ENCODE results near the gene ASIC3.
A peak's percentile ranks its signal among the peaks of the same experiment; 100 is the strongest.

ASIC3 gene

DNA sequence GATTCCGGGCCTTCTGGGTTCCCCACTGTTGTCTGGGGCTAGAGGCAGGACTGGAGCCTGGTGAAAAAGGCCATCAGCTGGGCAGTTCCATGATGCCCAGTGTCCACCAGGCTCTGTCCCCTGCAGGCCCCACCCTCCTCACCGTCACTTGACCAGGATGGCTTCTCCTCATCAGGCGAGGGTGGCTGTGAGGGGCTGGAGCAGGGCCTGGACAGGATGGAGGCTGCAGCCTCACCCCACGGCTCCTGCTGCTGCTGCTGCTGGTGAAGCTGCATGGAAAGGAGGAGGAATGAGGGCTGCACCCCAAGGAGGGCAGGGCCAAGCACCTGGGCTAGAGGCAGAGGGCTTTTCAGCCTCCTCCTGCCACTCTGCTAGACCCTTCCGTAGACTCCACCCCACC is 32.4 kb upstream of the ASIC3 start:
- peaks cover 47% of the 10 kb centered on the region for H3K4me1 Mint-ChIP-seq
- no peak overlapping the region for H3K27ac Mint-ChIP-seq
- TF ChIP-seq CTCF (IDR thresholded peaks at IDR 0.05; ENCODE audit: unreplicated experiment in 3 of 3) = no peak
- H3K36me3 Mint-ChIP-seq (ENCODE audit: low read depth) = peaks cover 3% of the 10 kb centered on the region
- no peak overlapping the region for H3K4me3 Mint-ChIP-seq
- H3K9me3 Mint-ChIP-seq = no peaks in the 10 kb centered on the region
- H3K27me3 Mint-ChIP-seq (ENCODE audit: low read depth) = peaks cover 46% of the 10 kb centered on the region

GRCh38 chr7:151016505-151016904 is 31.8 kb upstream of the ASIC3 start:
- Mint-ChIP-seq H3K27ac (no peak overlapping the region), H3K4me3 (peak overlapping the region in 2 of 3 experiments; percentile 17 to 21), H3K9me3 (no peaks in the 10 kb centered on the region), H3K4me1 (peaks cover 45% of the 10 kb centered on the region), H3K27me3 (ENCODE audit: low read depth) (peaks cover 49% of the 10 kb centered on the region), H3K36me3 (ENCODE audit: low read depth) (peaks cover 3% of the 10 kb centered on the region)
- no peak for TF ChIP-seq CTCF (IDR thresholded peaks at IDR 0.05; ENCODE audit: unreplicated experiment in 3 of 3)

DNA sequence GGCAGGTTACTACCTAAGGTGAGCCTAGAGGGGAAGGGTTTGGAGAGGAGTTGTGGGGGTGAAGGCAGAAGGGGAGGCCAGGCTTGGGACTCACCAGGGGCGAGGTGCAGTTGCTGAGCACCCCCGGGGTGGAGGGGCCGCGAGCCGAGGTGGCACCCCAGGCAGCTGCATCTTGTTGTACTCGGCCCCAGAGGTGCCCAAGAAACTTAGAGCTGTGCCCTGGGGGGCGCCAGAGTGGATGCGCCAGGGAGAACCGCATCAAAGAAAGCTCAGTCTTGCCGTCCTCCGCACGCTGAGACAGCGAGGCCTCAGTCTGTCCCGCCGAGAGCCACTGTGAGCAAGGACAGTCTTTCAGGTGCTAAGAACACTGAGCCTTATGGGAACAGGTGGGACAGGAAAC is 31.4 kb upstream of the ASIC3 start:
- no peak for TF ChIP-seq CTCF (IDR thresholded peaks at IDR 0.05; ENCODE audit: unreplicated experiment in 3 of 3)
- Mint-ChIP-seq H3K4me1 (peaks cover 41% of the 10 kb centered on the region), H3K4me3 (peak overlapping the region in 2 of 3 experiments; percentile 82 to 84), H3K27ac (no peak overlapping the region), H3K27me3 (ENCODE audit: low read depth) (peaks cover 50% of the 10 kb centered on the region), H3K9me3 (no peaks in the 10 kb centered on the region), H3K36me3 (ENCODE audit: low read depth) (peaks cover 3% of the 10 kb centered on the region)

DNA sequence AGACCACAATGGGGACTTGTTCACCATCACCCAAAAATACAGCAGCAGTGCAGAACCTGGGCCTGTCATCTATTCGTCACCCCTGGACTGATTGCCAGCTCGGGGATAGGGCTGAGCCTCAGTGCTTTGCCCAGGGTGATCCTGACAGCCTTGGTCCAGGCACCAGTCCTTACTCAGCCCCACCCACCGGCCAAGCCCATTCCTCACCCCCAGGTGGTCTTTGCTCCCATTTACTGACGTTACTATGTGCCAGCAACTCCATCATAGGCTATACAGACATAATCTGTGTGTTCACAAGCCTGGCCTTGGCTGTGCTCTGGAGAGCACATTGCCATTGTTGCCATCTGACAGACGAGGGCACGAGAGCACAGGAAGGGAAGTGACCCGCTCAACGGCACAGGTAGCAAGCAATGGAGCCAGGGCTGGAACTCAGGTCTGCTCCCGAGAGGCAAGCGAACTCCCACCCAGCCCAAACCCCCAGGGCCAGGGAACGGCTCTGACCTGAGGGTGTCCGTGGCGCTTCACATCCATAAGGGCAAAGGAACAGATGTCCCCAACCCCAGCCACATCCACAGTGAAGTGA is 30.9 kb upstream of the ASIC3 start:
- peaks cover 3% of the 10 kb centered on the region for H3K36me3 Mint-ChIP-seq (ENCODE audit: low read depth)
- peak overlapping the region in 1 of 3 experiments; percentile 7 for H3K27ac Mint-ChIP-seq
- H3K4me3 Mint-ChIP-seq = peak overlapping the region; percentile 55 to 84 (median 82)
- no peaks in the 10 kb centered on the region for H3K9me3 Mint-ChIP-seq
- no peak for TF ChIP-seq CTCF (IDR thresholded peaks at IDR 0.05; ENCODE audit: unreplicated experiment in 3 of 3)
- H3K27me3 Mint-ChIP-seq (ENCODE audit: low read depth) = peaks cover 48% of the 10 kb centered on the region
- peaks cover 36% of the 10 kb centered on the region for H3K4me1 Mint-ChIP-seq

DNA sequence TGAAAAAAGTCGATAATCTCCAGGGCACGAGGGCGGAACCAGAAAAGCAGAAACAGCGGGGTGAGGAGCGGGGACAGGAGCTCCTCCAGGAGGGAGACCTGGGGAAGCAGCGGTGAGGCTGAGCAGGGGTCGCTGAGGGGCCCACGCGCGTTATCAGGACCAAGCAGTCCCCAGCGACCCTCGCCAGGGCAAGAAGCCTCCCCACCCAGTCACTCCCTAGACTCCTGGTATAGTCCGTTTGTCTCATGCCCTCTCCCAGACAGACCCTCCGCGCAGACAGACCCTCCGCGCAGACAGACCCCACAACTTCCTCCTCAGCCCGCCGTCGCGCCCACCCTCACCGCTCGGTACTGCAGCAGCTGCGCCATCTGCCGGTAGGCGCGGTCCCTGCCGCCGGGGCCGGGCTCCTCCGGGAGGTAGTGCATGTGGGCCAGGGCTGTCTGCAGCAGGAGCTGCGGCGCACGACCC is 30.3 kb upstream of the ASIC3 start:
- H3K36me3 Mint-ChIP-seq (ENCODE audit: low read depth) = peaks cover 3% of the 10 kb centered on the region
- peak; percentile 94 to 95 (median 94) for TF ChIP-seq CTCF (IDR thresholded peaks at IDR 0.05; ENCODE audit: unreplicated experiment in 3 of 3)
- H3K27me3 Mint-ChIP-seq (ENCODE audit: low read depth) = peaks cover 46% of the 10 kb centered on the region
- H3K4me3 Mint-ChIP-seq = peak overlapping the region; percentile 55 to 84 (median 82)
- peak overlapping the region; percentile 7 to 63 (median 29) for H3K27ac Mint-ChIP-seq
- peaks cover 31% of the 10 kb centered on the region for H3K4me1 Mint-ChIP-seq
- H3K9me3 Mint-ChIP-seq = no peaks in the 10 kb centered on the region
